ENCODE measurements around the gene SIGLECL1.
"Not testable (repeated sequence)": the region's sequence is repeated elsewhere in the genome, so short reads cannot be mapped to it uniquely, and the experiment has no call there.

SIGLECL1 gene

DNA sequence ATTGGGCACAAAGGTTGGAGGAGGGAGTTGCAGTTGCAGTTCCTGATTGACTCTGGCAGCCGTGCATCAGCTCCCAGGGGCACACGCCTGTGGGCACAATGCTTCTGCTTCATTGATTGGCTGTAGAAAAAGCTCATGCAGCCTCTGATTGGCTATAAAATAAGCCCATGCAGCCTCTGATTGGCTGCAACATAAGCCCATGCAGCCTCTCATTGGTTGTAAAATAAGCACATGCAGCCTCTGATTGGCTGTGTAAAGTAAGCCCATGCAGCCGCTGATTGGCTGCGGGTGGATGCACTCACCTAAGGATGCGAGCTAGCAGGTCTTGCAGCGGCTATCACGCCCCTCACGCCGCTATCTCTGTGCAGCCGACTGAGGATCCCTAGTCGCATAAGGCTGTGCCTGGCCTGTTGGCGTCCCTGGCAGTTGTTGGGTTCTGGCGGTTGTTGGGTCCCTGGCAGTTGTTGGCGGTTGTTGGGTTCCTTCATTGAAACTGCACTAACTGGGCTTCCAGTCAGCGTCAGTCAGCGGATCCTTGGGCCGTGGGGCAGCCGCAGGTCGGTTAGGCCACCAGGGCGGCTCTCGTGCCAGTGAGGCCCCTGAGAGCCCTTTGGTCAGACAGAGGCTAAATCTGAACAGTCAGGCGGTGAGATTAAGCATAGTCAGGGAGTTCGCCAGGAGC is at the start of gene SIGLECL1:
Gene SIGLECL1, plus strand, starts transcription at position 295 of the 682 bp plus-strand sequence. CDS start 12,993 bp downstream, outside the sequence.
- DNase-seq (ENCODE audit: low read depth in 2 of 2), result no peak

DNA sequence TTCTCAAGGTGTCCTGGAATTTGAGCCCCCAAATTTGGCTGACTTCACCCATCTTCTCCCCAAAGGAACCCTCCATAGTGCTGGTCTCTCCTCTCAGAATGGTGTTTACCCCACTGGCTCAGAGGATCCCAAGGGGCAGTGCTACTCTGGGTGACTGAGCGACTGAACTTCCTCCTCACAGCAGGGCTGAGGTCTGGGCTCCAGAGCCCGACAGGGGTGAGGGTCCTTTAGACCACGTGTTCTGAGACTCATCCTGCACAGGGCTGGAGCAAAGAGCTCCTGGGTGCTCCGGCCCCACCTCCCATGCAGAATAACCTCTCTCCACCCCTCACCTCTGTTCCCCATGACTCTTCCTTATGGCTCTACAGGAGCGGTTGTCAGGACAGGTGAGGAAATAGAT is 49.2 kb upstream of the SIGLECL1 start:
- no peak for DNase-seq (ENCODE audit: low read depth in 2 of 2)

DNA sequence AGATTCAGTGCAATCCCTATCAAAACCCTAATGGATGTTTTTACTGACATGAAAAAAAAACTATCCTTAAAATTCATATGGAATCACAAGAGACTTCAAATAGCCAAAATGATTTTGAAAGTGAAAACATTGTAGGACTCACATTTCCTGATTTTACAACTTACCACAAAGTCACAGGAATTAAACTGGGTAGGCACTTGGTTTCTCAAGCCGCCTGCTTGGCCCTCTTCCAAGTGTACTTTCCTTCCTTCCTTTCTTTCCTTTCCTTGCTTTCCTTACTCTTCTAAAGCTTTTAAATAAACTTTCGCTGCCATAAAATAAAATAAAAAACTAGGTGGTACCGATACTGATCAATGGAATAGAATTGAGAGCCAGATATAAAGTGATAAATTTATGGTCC is 47.0 kb upstream of the SIGLECL1 start:
- DNase-seq (ENCODE audit: low read depth in 2 of 2), result no peak

GRCh38 chr19:51204321-51204720 is 46.6 kb upstream of the SIGLECL1 start:
- DNase-seq (ENCODE audit: low read depth in 2 of 2), result no peak

DNA sequence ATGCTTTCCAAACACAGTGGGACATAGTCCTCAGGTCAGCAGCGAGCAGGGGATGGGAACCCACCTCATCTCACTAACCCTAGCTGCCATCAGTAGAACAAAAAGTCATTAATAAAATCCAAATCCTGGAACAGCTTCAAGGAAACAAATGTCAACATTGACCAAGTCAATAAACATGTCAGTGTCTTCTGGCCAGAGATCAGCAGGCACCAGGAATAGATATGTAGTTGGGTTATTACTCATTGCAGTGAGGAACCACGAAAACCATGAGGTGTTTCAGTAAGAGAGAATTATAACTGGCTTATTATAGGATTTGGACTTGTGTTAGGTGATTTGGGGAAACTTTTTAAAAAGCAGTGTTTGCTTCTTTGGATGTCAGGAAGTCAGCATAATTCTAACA is 43.1 kb upstream of the SIGLECL1 start:
- no peak for DNase-seq (ENCODE audit: low read depth in 2 of 2)

DNA sequence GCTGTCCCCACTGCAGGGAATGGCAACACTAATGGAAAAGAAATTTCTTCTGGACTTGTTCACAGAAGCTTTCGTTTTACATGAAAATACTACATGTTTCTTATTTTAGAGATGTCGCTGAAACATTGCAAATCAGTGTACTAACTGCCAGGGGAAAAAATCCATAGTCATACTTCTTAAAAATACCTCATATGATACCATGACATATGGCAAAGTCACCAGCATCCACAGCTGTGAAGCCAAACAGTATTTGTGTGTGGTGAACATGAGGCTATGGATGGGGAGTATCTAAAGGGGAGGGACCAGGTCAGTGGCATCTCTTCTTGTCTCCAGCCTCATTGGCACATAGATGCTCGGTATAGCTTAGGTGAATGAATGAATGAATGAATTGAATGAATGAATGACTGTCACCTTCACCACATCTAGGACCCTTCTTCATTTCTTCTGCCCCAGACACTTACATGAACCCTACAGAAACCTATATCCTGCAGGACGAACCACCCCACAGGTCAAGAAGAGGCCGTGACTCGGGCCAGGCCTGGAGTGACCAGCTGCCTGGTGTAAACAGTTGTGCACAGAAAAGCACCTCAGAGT is 40.6 kb upstream of the SIGLECL1 start:
- DNase-seq (ENCODE audit: low read depth in 2 of 2), result no peak

DNA sequence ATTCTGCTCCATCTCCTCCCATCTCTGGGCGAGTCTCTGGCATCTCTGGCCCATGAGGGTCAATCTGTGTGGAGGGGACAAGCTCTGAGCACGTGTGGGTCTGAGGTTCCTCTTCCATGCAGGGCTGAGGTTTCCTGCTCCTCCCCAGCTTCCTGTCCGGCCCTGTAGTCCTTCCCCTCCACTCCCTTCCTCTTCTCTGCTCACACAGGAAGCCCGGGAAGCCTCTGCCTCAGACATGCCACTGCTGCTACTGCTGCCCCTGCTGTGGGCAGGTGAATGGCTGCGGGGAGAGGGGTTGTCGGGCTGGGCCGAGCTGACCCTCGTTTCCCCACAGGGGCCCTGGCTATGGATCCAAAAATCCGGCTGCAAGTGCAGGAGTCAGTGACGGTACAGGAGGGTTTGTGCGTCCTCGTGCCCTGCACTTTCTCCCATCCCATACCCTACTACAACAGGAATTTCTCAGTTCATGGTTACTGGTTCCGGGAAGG is 40.0 kb upstream of the SIGLECL1 start:
- not testable (repeated sequence) for DNase-seq (ENCODE audit: low read depth in 2 of 2)

DNA sequence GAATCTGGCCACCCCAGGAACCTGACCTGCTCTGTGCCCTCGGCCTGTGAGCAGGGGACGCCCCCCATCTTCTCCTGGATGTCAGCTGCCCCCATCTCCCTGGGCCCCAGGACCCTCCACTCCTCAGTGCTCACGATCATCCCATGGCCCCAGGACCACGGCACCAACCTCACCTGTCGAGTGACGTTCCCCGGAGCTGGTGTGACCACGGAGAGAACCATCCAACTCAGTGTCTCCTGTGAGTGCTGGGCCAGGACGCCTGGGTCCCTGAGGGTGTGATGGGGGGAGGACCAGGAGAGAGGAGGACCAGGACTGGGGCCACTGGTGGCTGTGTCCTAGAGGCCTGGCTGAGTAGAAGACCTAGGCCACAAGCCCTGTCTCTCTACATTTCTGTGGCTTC is 39.0 kb upstream of the SIGLECL1 start:
- DNase-seq (ENCODE audit: low read depth in 2 of 2), result no peak

DNA sequence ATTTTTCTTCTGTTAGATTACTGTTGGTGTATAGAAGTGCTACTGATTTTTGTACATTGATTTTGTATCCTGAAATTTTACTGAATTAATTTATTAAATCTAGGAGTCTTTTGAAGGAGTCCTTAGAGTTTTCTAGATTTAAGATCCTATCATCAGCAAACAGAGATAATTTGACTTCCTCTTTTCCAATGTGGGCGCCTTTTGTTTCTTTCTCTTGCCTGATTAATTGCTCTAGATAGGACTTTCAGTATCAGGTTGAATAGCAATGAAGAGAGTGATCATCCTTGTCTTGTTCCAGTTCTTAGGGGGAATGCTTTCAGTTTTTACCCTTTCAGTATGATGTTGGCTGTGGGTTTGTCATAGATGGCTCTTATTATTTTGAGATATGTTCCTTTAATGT is 31.6 kb upstream of the SIGLECL1 start:
- DNase-seq (ENCODE audit: low read depth in 2 of 2), result no peak

DNA sequence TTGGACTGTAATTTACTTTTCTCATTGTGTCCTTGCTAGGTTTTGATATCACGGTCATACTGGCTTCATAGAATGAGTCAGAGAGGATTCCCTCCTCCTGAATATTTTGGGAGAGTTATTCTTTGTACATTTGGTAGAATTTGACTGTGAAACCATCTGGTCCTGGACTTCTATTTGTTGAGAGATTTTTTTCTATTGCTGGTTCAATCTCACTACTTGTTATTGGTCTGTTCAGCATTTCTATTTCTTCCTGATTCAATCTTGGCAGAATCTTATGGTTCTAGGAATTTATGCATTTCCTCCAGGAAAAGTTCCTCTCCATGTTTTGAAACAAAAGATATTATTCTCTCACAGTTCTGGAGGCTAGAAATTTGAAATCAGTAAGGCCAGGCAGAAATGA is 30.9 kb upstream of the SIGLECL1 start:
- no peak for DNase-seq (ENCODE audit: low read depth in 2 of 2)

DNA sequence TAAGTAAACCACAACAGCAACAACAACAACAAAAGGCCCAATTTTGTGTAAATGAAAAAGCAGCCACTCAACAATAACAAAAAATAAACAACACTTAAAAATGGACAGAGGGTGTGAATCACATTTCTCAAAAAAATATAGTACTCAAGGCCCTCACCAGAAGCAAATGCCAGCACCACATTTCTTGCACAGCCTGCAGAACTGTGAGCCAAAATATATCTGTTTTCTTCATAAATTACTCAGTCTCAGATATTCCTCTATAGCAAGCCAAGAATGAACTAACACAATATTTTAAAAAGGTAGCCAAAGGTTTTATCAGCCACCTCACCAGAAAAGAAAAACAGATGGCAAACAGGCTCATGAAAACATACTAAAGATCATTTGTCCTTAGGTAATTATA is 29.9 kb upstream of the SIGLECL1 start:
- no peak for DNase-seq (ENCODE audit: low read depth in 2 of 2)

- DNase-seq (ENCODE audit: low read depth in 2 of 2), result no peak
Observed at GRCh38 chr19:51224163-51224641, 26.7 kb upstream of the SIGLECL1 start.

- DNase-seq (ENCODE audit: low read depth in 2 of 2), result not testable (repeated sequence)
Observed at GRCh38 chr19:51224898-51225393, 25.9 kb upstream of the SIGLECL1 start, which contains the start of gene CD33. Gene CD33, plus strand, starts transcription at chr19:51225080. Its CDS starts 39 bp downstream, at chr19:51225119.

DNA sequence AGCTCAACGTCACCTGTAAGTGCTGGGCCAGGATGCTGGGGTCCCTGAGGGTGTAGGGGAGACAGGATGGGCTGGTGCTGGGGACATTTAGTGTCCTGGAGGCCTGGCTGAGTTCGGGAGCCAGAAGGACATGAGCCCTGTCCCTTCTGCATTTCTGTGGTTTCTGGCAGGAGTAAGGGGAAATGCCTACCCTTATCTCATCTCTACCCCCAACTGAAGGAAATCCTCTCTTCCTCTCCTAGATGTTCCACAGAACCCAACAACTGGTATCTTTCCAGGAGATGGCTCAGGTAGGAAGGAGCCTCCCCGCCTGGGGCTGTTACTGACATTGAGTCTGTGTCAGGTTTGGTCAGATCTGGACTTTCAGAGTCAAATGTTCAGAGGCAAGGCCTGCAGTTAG is 24.8 kb upstream of the SIGLECL1 start:
- no peak for DNase-seq (ENCODE audit: low read depth in 2 of 2)

GRCh38 chr19:51227326-51227725 is 23.6 kb upstream of the SIGLECL1 start:
- no peak for DNase-seq (ENCODE audit: low read depth in 2 of 2)

DNA sequence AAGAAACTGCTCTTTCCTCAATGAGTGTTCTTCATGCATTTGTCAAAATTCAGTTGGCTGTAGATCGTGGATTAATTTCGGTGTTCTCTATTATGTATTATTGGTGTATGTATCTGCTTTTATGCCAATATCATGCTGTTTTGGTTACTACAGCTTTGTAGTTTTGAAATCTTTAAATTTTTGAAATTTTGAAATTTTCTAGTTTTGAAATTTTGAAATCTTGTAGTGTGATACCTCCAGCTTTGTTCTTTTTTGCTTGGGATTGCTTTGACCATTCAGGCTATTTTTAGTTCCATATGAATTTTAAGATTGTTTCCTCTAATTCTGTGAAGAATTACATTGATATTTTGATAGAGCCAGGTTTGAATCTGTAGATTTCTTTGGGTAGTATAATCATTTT is 22.9 kb upstream of the SIGLECL1 start:
- DNase-seq (ENCODE audit: low read depth in 2 of 2), result no peak

DNA sequence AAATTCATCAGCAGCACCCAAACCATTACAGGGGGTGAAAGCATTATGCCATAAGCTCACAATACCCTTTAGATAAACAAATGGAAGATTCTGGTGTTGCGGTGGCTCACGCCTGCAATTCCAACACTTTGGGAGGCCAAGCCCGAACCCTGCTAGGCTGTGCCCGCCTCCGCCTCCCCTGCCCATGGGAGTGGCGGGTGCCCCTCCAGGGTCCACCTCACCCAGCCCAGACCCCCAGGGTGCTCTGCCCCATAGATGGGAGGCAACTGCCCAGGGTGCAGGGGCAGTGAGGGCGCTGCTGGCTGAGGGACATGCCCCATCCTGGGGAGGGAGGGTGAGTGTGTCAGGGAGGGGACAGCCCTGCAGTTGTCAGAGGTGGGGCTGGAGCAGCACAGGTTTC is 10.0 kb upstream of the SIGLECL1 start:
- no peak for DNase-seq (ENCODE audit: low read depth in 2 of 2)

- no peak for DNase-seq (ENCODE audit: low read depth in 2 of 2)
Observed at GRCh38 chr19:51242881-51243630, 7.8 kb upstream of the SIGLECL1 start.

DNA sequence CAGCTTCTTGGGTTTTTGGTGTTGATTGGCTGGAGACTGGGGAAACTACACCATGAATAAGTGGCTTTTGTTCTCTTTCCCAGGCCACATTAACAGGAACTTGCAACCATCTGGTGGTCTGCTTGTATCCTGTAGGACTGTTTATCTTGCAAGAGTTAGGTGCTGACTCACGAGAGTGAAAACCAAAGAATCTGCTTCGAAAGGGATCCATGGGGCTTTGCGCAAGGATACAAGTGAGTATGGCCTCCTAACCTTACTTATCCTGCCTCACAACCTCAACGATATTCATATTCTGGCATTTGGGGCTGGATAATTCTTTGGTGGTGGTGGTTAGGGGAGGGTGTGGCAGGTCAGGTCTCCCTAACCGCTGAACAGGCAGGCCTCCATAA is 4.7 kb upstream of the SIGLECL1 start:
- DNase-seq (ENCODE audit: low read depth in 2 of 2), result no peak

- no peak for DNase-seq (ENCODE audit: low read depth in 2 of 2)
Observed at GRCh38 chr19:51247972-51248590, 2.8 kb upstream of the SIGLECL1 start.

GRCh38 chr19:51251468-51251820 is 564 bp downstream of the SIGLECL1 start:
- no peak for DNase-seq (ENCODE audit: low read depth in 2 of 2)

Measured in stimulated activated CD8-positive, alpha-beta memory T cell treated with anti-CD3 and anti-CD28 coated beads, Interleukin-2, amount 100 ng/mL, for 48 hours (primary cell).